GM21447 (cell line): ENCODE measurements around the gene KLHL21.

Source experiments
- ATAC-seq: cut with Tn5 transposase; IDR thresholded peaks from one replicate; pipeline ENCODE4 v1.9.1; 2021; ENCODE audit not compliant: unreplicated experiment

KLHL21 gene

GRCh38 chr1:6554907-6555778 lies 47.5 kb downstream of the KLHL21 start, which contains the start of gene TAS1R1:
Gene TAS1R1, plus strand, starts transcription at chr1:6555307. Its CDS starts 67 bp downstream, at chr1:6555374.
- no peak for ATAC-seq

DNA sequence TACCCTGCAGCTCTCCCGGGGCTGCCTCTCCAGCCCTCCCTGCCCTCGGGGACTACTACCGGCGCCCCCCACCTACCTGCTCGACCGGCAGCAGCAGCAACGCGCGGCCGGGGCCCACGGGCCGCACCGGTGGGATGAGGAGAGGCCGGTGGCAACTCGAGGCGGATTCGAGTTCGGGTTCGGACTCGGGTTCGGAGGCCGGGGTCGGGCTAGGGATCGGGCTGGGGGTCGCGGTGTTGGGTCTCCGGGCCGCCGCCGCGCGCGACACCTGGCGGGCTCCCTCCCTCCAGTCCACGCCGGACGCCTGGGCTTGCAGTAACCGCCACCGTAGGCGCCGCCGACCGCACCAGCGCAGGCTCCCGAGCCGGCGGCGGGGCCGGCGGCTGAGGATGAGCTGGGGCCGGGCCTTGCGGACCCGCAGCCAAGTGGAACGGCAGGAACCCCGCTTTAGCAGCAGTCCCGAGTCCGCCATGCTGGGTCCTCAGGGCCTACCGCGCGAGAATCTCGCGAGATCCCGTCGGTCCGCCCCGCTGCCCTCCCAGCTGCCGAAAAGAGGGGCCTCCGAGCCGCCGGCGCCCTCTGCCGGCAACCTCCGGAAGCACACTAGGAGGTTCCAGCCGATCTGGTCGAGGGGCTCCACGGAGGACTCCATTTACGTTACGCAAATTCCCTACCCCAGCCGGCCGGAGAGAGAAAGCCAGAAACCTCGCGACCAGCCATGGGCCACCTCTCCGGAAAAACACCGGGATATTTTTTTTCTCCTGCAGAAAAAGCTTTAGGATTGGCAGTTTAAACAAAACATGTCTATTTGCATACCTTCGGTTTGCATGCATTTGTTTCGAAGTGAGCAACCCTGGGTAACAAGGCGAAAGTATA lies 48.4 kb downstream of the KLHL21 start, which contains the start of gene NOL9:
NOL9 (minus strand) TSS at position 483 of the 876 bp plus-strand sequence; CDS start at position 472, 11 bp downstream.
- peak; percentile 84 for ATAC-seq

GRCh38 chr1:6547301-6547700 lies 55.4 kb downstream of the KLHL21 start:
- ATAC-seq = no peak

- ATAC-seq = no peak
Measured at GRCh38 chr1:6546326-6546725, 56.3 kb downstream of the KLHL21 start.

GRCh38 chr1:6545276-6546112 lies 57.2 kb downstream of the KLHL21 start:
- no peak for ATAC-seq

DNA sequence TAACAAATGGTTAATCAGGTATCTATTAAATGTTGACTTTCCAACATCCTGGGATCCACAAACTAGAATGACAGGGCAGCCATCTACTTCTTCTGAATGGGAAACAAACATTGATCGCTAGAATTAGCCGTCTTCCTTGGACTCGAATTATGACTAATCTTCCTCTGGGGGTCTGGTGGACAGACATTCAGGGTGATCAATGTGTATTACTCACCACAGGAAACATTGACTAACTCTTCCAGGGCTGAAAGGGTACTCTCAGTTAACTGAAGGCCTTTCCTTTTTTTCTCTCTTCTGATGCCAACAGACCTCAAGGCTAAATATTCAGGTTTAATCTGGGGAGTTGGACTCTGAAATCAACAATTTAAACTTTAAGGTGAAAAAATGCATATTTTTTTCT lies 57.8 kb downstream of the KLHL21 start:
- no peak for ATAC-seq
